Esophagus muscularis mucosa (tissue), 4 donors: Measurements from ENCODE around the gene PPARA.

ENCODE experiments used
- EP300 ChIP-seq: sonication (generic); formaldehyde crosslinking; IDR thresholded peaks from one replicate; pipeline ENCODE4 v1.6.1; 2017; ENCODE audit warnings: antibody characterized with exemption
- POLR2A ChIP-seq: fragments of 450-650 bp; IDR thresholded peaks from one replicate; pipeline ENCODE4 v1.6.1; 2017; ENCODE audit warnings: antibody characterized with exemption, moderate library complexity, mild to moderate bottlenecking, low read depth
- POLR2AphosphoS5 ChIP-seq, 2 donors: sonication (generic); formaldehyde crosslinking; IDR thresholded peaks; one replicate each; pipeline ENCODE4 v1.6.1; 2017; ENCODE audit warnings: antibody characterized with exemption in 2 of 2
- TF ChIP-seq, protein P1 (sequence below), 3 experiments: fragments of 200-600 bp in 2 of 3; fragments of 450-650 bp in 1 of 3; sonication (generic) in 2 of 3; IDR thresholded peaks; one replicate each; pipeline ENCODE4 v1.5.1; 2017 to 2019; ENCODE audit warnings: antibody characterized with exemption in 3 of 3, mild to moderate bottlenecking in 2 of 3, moderate library complexity in 1 of 3

DNA sequence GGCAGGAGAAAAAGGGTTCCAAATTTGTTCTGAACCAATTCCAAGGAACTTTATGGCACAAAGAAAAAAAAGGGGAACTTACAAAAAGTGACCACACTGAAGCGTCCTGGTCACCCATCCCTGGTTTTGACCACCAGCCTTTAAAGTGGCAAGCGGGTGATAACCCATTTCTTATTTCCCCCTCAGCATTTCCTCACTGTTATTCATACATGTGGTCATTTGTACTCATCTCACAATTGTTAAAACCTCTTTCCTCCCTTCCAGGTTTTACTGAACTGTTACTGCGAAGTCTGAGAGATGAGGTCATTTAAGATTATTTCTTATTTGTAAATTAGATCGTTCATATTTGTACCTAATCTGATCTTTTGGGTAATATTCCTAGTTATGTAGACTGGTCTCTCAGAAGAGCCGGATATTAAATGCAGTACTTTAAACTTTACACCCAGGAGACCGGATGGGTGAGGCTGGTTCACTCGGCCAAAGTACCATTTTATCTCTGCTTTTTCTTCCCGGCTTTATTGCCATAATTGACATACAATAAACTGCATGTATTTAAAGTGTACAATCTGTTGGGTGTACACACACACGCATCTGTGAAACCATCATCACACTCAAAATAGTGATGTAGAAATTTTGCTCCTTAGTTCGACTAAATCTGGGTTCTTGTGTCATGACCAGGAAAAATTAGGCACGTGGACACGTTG, 52.7 kb downstream of the PPARA start:
- TF ChIP-seq, protein P1, sequence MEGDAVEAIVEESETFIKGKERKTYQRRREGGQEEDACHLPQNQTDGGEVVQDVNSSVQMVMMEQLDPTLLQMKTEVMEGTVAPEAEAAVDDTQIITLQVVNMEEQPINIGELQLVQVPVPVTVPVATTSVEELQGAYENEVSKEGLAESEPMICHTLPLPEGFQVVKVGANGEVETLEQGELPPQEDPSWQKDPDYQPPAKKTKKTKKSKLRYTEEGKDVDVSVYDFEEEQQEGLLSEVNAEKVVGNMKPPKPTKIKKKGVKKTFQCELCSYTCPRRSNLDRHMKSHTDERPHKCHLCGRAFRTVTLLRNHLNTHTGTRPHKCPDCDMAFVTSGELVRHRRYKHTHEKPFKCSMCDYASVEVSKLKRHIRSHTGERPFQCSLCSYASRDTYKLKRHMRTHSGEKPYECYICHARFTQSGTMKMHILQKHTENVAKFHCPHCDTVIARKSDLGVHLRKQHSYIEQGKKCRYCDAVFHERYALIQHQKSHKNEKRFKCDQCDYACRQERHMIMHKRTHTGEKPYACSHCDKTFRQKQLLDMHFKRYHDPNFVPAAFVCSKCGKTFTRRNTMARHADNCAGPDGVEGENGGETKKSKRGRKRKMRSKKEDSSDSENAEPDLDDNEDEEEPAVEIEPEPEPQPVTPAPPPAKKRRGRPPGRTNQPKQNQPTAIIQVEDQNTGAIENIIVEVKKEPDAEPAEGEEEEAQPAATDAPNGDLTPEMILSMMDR (IDR thresholded peaks at IDR 0.05): no peak
- TF ChIP-seq POLR2AphosphoS5 (IDR thresholded peaks at IDR 0.05) (no peak), POLR2A (no peak), EP300 (no peak)
